Measurements from ENCODE around the gene MYRF. TPM values are rescaled to one million over a fixed set of nuclear protein-coding genes. Genes with fewer than 3 reads are reported as not detected.

The MYRF gene
- total and polyA plus RNA-seq, 9 of the 15 experiments (the other 6 are each of a cell fraction or from before 2014, with no cell fraction given): 2.3 to 25.8 (median 7.1) TPM

- TF ChIP-seq CLOCK (CRISPR knock-in tag; IDR thresholded peaks at IDR 0.05; ENCODE audit: borderline replicate concordance) (no peak), SUPT5H (IDR thresholded peaks at IDR 0.05) (peak; percentile 70; the same call in 1 of the 2 replicates), XRCC5 (IDR thresholded peaks at IDR 0.05; ENCODE audit: low read depth, low read length) (no peak), SMAD3 (CRISPR knock-in tag; conservative IDR thresholded peaks at IDR 0.05) (no peak)
Measured at GRCh38 chr11:61803889-61804647, 51.6 kb downstream of the MYRF start (continued).

GRCh38 chr11:61805146-61805545 lies 52.7 kb downstream of the MYRF start:
- no TSS peak for BruUV-seq (replicated peaks)
- FAIRE-seq (no peak), ATAC-seq (no peak), DNase-seq (ENCODE audit: extremely low read depth in 1 of 4, low spot score in 3 of 4) (no peak)
- Histone ChIP-seq H3K4me3 (no peak overlapping the region), H3K79me2 (ENCODE audit: control insufficient read depth, insufficient read depth, low read length) (peaks cover 26% of the 10 kb centered on the region), H3K27me3 (ENCODE audit: control insufficient read depth in 2 of 2, insufficient read depth in 2 of 2, low read length in 2 of 2) (no peaks in the 10 kb centered on the region), H2AFZ (ENCODE audit: low read depth, low read length) (no peak overlapping the region), H3K4me2 (ENCODE audit: insufficient read depth, low read length) (no peak overlapping the region), H3K9me1 (ENCODE audit: control insufficient read depth, insufficient read depth, low read length) (peaks cover 6% of the 10 kb centered on the region), H3K4me1 (replicated peaks in 1 of 2; ENCODE audit: control insufficient read depth in 2 of 2, insufficient read depth in 2 of 2, low read length in 2 of 2) (peaks cover 32 to 42% of the 10 kb centered on the region in 2 experiments; a peak in 4 of 5 replicates), H4K20me1 (replicated peaks; ENCODE audit: control insufficient read depth, insufficient read depth, low read length) (peaks cover 3% of the 10 kb centered on the region), H3K9me3 (replicated peaks; ENCODE audit: control insufficient read depth, insufficient read depth, low read depth, low read length) (no peaks in the 10 kb centered on the region), H3K36me3 (ENCODE audit: control insufficient read depth, insufficient read depth, low read length) (peaks cover 97% of the 10 kb centered on the region), H3K27ac (ENCODE audit: extremely low read depth, low read depth, low read length) (no peak overlapping the region), H3K9ac (ENCODE audit: insufficient read depth in 1 of 2, low read depth in 2 of 2, low read length in 2 of 2) (peak overlapping the region in 1 of 2 experiments; percentile 10; a peak in 1 of 4 replicates)
- TF ChIP-seq ZNF592 (IDR thresholded peaks at IDR 0.05) (peak; percentile 27; the same call in 1 of the 2 replicates), POLR2A (conservative IDR thresholded peaks at IDR 0.05) (peak; percentile 37; the same call in 1 of the 2 replicates), NCOA4 (IDR thresholded peaks at IDR 0.05; ENCODE audit: partially characterized antibody) (no peak), SUPT5H (IDR thresholded peaks at IDR 0.05) (peak; percentile 56)
- in situ Hi-C loops (cut with MboI) (no loop called here), intact Hi-C loops (cut with micrococcal nuclease) (no loop called here)
- WGBS (ENCODE audit: insufficient coverage, low coverage, missing lambda C conversion rate): 89% methylated on average over 1 of the region's 1 CpG
- POLR2A ChIA-PET: interaction anchor here (1.3 to 7.6 kb wide), 5 partner anchors 8 to 144 kb away, joined by 3 to 97 read pairs (median 16); partner anchors contain the start of genes FADS1, FEN1 and TMEM258
- CTCF ChIA-PET (ENCODE audit: low intra/inter-chr PET ratio): no interaction called here

Data from K562 (cell line).